SU-DHL-6 (cell line): Measurements from ENCODE around the gene PPP6R2.

Experiments
- H2AFZ ChIP-seq: fragments of 200-600 bp; sonication (generic); 2 replicates; pipeline ENCODE4 v1.6.1; 2014; ENCODE audit warnings: low read depth, mild to moderate bottlenecking, moderate library complexity, mixed read lengths, antibody characterized with exemption, low read length; ENCODE audit not compliant: severe bottlenecking
- H3F3A ChIP-seq: fragments of 200-600 bp; shearing (Covaris generic); 2 replicates; pipeline ENCODE4 v1.6.0; 2016; ENCODE audit warnings: antibody characterized with exemption, mild to moderate bottlenecking; ENCODE audit not compliant: insufficient read depth
- H3K27ac ChIP-seq: fragments of 200-600 bp; sonication (generic); 2 replicates; pipeline ENCODE4 v1.5.1; 2016; ENCODE audit warnings: low read depth, mild to moderate bottlenecking, low read length, moderate library complexity, mixed read lengths
- H3K27me3 ChIP-seq: fragments of 200-600 bp; sonication (generic), shearing (Covaris generic); 2 replicates; pipeline ENCODE4 v1.6.0; 2014; ENCODE audit warnings: mild to moderate bottlenecking, low read length
- H3K36me3 ChIP-seq: fragments of 200-600 bp; sonication (generic); 2 replicates; pipeline ENCODE4 v1.6.1; 2014; ENCODE audit warnings: mild to moderate bottlenecking, low read length, mixed read lengths
- H3K4me2 ChIP-seq: fragments of 300-600, 200-600 bp; shearing (Covaris generic), sonication (generic); 2 replicates; pipeline ENCODE4 v1.6.0; 2014; ENCODE audit warnings: low read length, low read depth, mild to moderate bottlenecking; ENCODE audit not compliant: poor library complexity, severe bottlenecking
- H3K4me3 ChIP-seq: fragments of 200-600 bp; sonication (generic); 2 replicates; pipeline ENCODE4 v1.5.1; 2014; ENCODE audit warnings: antibody characterized with exemption, low read length, mild to moderate bottlenecking, mixed read lengths; ENCODE audit not compliant: insufficient read depth, poor library complexity, severe bottlenecking
- H3K79me2 ChIP-seq: fragments of 200-600 bp; sonication (generic); 2 replicates; pipeline ENCODE4 v1.6.1; 2014; ENCODE audit warnings: mild to moderate bottlenecking, low read length, moderate library complexity; ENCODE audit not compliant: insufficient read depth
- H3K9ac ChIP-seq: fragments of 200-600 bp; sonication (generic); 2 replicates; pipeline ENCODE4 v1.7.0; 2014; ENCODE audit warnings: mild to moderate bottlenecking, low read length
- H3K9me2 ChIP-seq: fragments of 200-600 bp; sonication (generic); replicated peaks from 2 replicates; pipeline ENCODE4 v1.6.1; 2014; ENCODE audit warnings: low read length; ENCODE audit not compliant: insufficient read depth
- H3K9me3 ChIP-seq: fragments of 200-600 bp; sonication (generic); 2 replicates; pipeline ENCODE4 v1.6.1; 2014; ENCODE audit warnings: low read length, mixed read lengths; ENCODE audit not compliant: insufficient read depth
- H4K20me1 ChIP-seq: fragments of 200-600 bp; sonication (generic); 2 replicates; pipeline ENCODE4 v1.6.1; 2014; ENCODE audit warnings: low read depth, mild to moderate bottlenecking, antibody characterized with exemption, low read length, moderate library complexity, mixed read lengths
- CTCF ChIP-seq: fragments of 200-600 bp; sonication (generic); IDR thresholded peaks from one replicate; pipeline ENCODE4 v1.5.1; 2017; ENCODE audit warnings: antibody characterized with exemption, mild to moderate bottlenecking, low read length, moderate library complexity; ENCODE audit not compliant: insufficient read depth, poor library complexity, severe bottlenecking
- EZH2phosphoT487 ChIP-seq: fragments of 200-600 bp; sonication (generic), shearing (Covaris generic); conservative IDR thresholded peaks from 2 replicates; pipeline ENCODE4 v1.6.1; 2018; ENCODE audit warnings: mild to moderate bottlenecking, antibody characterized with exemption, low read length, moderate library complexity, mixed read lengths

The PPP6R2 gene

GRCh38 chr22:50440544-50441249, 97.6 kb downstream of the PPP6R2 start:
- Histone ChIP-seq H3K9me2 (no peaks in the 10 kb centered on the region), H3K27me3 (no peaks in the 10 kb centered on the region), H3K9me3 (no peaks in the 10 kb centered on the region), H3K9ac (no peak overlapping the region), H3K4me2 (no peak overlapping the region), H2AFZ (no peak overlapping the region), H3K79me2 (no peaks in the 10 kb centered on the region), H3K27ac (no peak overlapping the region), H4K20me1 (no peaks in the 10 kb centered on the region), H3F3A (peaks cover 27% of the 10 kb centered on the region; the same call in 1 of the 2 replicates), H3K36me3 (no peaks in the 10 kb centered on the region), H3K4me3 (no peak overlapping the region)
- no peak for TF ChIP-seq CTCF

- no peak overlapping the region for H3K9ac ChIP-seq
Observed at GRCh38 chr22:50441428-50441993, 98.4 kb downstream of the PPP6R2 start.

GRCh38 chr22:50443197-50443596, 100.1 kb downstream of the PPP6R2 start:
- Histone ChIP-seq H3K9ac (no peak overlapping the region), H3K27me3 (no peaks in the 10 kb centered on the region), H3K9me3 (no peaks in the 10 kb centered on the region), H4K20me1 (no peaks in the 10 kb centered on the region), H3K79me2 (no peaks in the 10 kb centered on the region), H2AFZ (no peak overlapping the region), H3K4me3 (no peak overlapping the region), H3K36me3 (no peaks in the 10 kb centered on the region), H3K4me2 (no peak overlapping the region), H3K27ac (0 out of 2 replicates have a peak overlapping the region, but pooled peaks have one; percentile 12), H3F3A (peaks cover 34% of the 10 kb centered on the region; the same call in 1 of the 2 replicates), H3K9me2 (no peaks in the 10 kb centered on the region)
- TF ChIP-seq CTCF (no peak), EZH2phosphoT487 (no peak)

More at GRCh38 chr22:50441428-50441993, 98.4 kb downstream of the PPP6R2 start:
- H3K9me2 ChIP-seq = no peaks in the 10 kb centered on the region
- H2AFZ ChIP-seq = no peak overlapping the region
- peaks cover 32% of the 10 kb centered on the region; the same call in 1 of the 2 replicates for H3F3A ChIP-seq
- no peaks in the 10 kb centered on the region for H3K27me3 ChIP-seq
- H3K27ac ChIP-seq = no peak overlapping the region
- no peak for TF ChIP-seq EZH2phosphoT487
- TF ChIP-seq CTCF = no peak
- no peak overlapping the region for H3K4me2 ChIP-seq
- H3K79me2 ChIP-seq = no peaks in the 10 kb centered on the region
- no peak overlapping the region for H3K4me3 ChIP-seq
- H4K20me1 ChIP-seq = no peaks in the 10 kb centered on the region
- no peaks in the 10 kb centered on the region for H3K9me3 ChIP-seq
- H3K36me3 ChIP-seq = no peaks in the 10 kb centered on the region
